Measurements from ENCODE around the gene CTR9. TPM values are rescaled to one million over a fixed set of nuclear protein-coding genes. Genes with fewer than 3 reads are reported as not detected.

Gene CTR9
- total and polyA plus RNA-seq, 11 donors: 9.4 to 28.4 (median 18.7) TPM

DNA sequence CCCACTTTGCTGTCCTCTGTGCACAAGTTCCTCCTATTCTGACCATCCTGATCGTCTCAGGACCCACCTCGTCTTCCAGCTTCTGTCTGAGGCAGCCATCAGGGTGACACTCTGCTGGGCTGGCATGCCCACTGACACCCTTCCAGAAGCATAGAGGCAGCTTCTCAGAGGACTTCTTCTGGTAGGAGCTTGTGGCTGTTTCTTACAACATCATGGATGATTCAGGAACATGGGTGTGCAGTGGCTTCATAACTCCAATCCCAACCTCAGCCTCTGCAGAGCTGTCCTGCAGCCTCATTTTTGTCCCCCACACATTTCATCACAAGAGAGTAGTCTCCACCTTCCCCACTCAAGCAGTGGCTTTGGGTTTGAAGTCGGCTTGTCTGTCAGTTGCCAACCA is 20.9 kb upstream of the CTR9 start:
- ATAC-seq: no peak
- intact Hi-C loops (cut with DNase I): loop anchor here in 6 of 10 donors (5.0 to 10.0 kb wide), 8 partner anchors 68 to 405 kb away; partner anchors contain the start of genes RNF141 (in 2 of the 6) and LYVE1 (in 1 of the 6)
- peaks cover 0 to 4% (median 0%) of the 10 kb centered on the region in 12 donors for H3K9me3 ChIP-seq
- H3K27me3 ChIP-seq: peaks cover 0 to 4% (median 0%) of the 10 kb centered on the region in 9 donors
- H3K4me1 ChIP-seq: peaks cover 0 to 6% (median under 1%) of the 10 kb centered on the region in 12 donors
- 92 to 100% (median 94%) methylated on average over 3 of the region's 3 CpGs for WGBS, 4 donors
- no peak overlapping the region for H3K4me3 ChIP-seq
- no peaks in the 10 kb centered on the region for H3K36me3 ChIP-seq
- DNase-seq: no peak
- no peak overlapping the region for H3K27ac ChIP-seq
- no peak for TF ChIP-seq POLR2A (IDR thresholded peaks at IDR 0.05)
- no peak for TF ChIP-seq CTCF (IDR thresholded peaks at IDR 0.05)

DNA sequence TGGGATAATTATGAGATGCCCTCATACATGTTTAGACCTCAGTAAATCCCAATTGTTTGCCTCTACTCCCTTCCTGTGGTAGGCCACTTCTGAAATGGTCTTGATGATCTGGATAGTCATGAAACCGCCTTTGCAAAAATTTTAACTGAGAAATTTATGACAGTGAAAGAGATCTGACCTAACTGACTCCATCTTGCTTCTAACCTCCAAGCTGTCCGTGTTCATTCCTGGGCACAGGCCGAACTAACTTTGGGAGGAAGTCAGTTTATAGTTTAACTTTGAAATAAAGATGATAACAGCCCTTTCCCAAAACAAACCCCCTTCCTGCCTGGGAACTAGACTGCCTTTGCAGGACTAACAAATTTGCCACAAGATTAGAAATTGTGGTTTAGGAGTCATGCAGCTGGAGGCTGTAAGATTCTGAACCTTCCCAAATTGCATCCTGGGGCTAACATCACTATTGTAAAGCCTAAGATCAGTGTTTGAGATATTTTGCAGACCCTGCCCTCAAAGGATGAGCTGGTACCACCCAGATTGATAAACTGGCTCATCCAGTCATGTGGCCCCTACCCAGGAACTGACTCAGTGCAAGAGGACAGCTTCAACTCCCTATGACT is 19.9 kb upstream of the CTR9 start:
- Histone ChIP-seq H3K36me3 (no peaks in the 10 kb centered on the region), H3K4me1 (peaks cover 0 to 11% (median 5%) of the 10 kb centered on the region in 12 donors), H3K27ac (no peak overlapping the region), H3K9me3 (peaks cover 0 to 4% (median 0%) of the 10 kb centered on the region in 12 donors), H3K4me3 (no peak overlapping the region), H3K27me3 (peaks cover 0 to 4% (median 0%) of the 10 kb centered on the region in 9 donors)
- 85 to 89% (median 87%) methylated on average over 3 of the region's 3 CpGs for WGBS, 4 donors
- intact Hi-C loops (cut with DNase I): loop anchor here in 6 of 10 donors (5.0 to 10.0 kb wide), 8 partner anchors 69 to 406 kb away; partner anchors contain the start of genes RNF141 (in 2 of the 6) and LYVE1 (in 1 of the 6)
- TF ChIP-seq CTCF (IDR thresholded peaks at IDR 0.05) (no peak), POLR2A (IDR thresholded peaks at IDR 0.05) (no peak)
- DNase-seq (no peak), ATAC-seq (no peak)

GRCh38 chr11:10735481-10736475 is 15.3 kb upstream of the CTR9 start:
- intact Hi-C loops (cut with DNase I): loop anchor here (1.0 to 10.0 kb wide), 17 partner anchors 81 to 411 kb away; partner anchors contain the start of genes RNF141 (in 2 of the 10) and LYVE1 (in 1 of the 10)
- H3K4me1 ChIP-seq: peaks cover 0 to 13% (median 5%) of the 10 kb centered on the region in 12 donors
- H3K4me3 ChIP-seq: peak overlapping the region in 10 of 12 donors; percentile 6 to 45 (median 28)
- H3K9me3 ChIP-seq: peaks cover 0 to 4% (median 0%) of the 10 kb centered on the region in 12 donors
- H3K36me3 ChIP-seq: no peaks in the 10 kb centered on the region
- H3K27me3 ChIP-seq: no peaks in the 10 kb centered on the region
- DNase-seq (peak; percentile 93 to 98 (median 96)), ATAC-seq (peak; percentile 99 to 100 (median 100))
- H3K27ac ChIP-seq: peak overlapping the region in 10 of 12 donors; percentile 17 to 75 (median 66)
- WGBS, 4 donors: 12 to 14% (median 14%) methylated on average over 18 to 21 of the region's 21 CpGs
- TF ChIP-seq POLR2A (IDR thresholded peaks at IDR 0.05) (no peak), CTCF (IDR thresholded peaks at IDR 0.05) (peak; percentile 97 to 100 (median 99))

Data from heart left ventricle (tissue), 16 donors.